Retinal pigment epithelial cell (primary cell): ENCODE data around the gene VSTM2L.

Experiments used
- DNase-seq: peaks from one replicate; pipeline ENCODE4 v3.0.0-alpha.2; 2010; ENCODE audit warnings: low read depth
- H3K4me3 ChIP-seq: 2 replicates; pipeline ENCODE4 v1.5.1; 2011; ENCODE audit warnings: mild to moderate bottlenecking, low read length, control low read depth, moderate library complexity
- TF ChIP-seq, protein P1 (sequence below): conservative IDR thresholded peaks from 2 replicates; pipeline ENCODE4 v1.5.1; 2011; ENCODE audit warnings: low read depth, low read length, control low read depth, inconsistent platforms

VSTM2L gene

DNA sequence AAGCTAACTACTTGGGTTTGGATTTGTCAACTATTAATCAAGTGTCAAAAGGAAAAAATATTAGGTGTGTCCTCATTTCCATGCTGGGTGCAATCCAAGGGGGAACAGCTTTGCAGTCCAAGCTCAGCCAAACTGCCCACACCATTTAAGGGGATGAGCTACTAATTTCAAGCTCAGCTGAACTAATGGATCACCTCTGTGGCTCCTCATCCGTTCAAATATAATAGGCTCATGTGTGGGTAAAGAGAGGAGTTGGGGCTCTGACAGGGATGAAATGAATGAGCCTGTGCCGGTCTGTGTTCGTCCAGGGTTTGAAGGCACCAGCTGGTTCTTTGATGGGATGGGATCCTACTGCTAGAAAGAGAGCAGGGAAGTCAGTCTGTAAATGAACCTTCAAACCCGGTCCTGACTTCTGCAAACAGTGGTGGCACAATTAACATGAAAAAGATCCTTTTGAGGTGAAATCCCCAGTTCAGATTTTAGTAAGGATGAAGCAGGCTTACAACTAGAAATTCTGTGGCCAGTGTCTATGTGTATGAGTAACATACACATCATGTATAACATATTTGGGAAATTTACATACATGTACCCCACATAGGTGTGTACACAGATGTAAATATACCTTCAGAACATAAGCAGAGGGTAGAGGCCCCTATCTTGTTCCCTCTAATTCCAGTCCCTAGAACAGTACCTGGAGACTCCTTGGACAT is 88.4 kb downstream of the VSTM2L start:
- TF ChIP-seq, protein P1, sequence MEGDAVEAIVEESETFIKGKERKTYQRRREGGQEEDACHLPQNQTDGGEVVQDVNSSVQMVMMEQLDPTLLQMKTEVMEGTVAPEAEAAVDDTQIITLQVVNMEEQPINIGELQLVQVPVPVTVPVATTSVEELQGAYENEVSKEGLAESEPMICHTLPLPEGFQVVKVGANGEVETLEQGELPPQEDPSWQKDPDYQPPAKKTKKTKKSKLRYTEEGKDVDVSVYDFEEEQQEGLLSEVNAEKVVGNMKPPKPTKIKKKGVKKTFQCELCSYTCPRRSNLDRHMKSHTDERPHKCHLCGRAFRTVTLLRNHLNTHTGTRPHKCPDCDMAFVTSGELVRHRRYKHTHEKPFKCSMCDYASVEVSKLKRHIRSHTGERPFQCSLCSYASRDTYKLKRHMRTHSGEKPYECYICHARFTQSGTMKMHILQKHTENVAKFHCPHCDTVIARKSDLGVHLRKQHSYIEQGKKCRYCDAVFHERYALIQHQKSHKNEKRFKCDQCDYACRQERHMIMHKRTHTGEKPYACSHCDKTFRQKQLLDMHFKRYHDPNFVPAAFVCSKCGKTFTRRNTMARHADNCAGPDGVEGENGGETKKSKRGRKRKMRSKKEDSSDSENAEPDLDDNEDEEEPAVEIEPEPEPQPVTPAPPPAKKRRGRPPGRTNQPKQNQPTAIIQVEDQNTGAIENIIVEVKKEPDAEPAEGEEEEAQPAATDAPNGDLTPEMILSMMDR: no peak
- DNase-seq: no peak
- no peak overlapping the region for H3K4me3 ChIP-seq

DNA sequence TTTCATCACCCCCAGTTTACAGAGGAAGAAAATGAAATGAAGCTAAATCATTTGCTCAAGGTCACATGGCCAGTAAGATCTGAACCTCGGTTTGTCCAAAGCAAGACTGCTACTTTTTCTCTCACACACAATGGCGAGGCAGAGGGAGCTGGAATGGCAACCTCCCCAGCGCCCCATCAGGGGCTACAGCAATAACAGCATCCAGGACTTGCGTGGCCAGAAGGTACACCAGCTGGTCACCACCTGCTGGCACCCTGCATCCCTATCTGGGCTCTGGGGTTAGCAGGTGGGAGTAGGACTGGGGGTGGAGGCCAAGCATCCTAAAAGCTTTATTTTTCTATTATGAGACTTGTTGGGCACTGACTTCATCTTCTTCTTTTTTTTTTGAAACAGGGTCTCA is 89.0 kb downstream of the VSTM2L start:
- TF ChIP-seq, protein P1: no peak
- no peak for DNase-seq
- H3K4me3 ChIP-seq: no peak overlapping the region

DNA sequence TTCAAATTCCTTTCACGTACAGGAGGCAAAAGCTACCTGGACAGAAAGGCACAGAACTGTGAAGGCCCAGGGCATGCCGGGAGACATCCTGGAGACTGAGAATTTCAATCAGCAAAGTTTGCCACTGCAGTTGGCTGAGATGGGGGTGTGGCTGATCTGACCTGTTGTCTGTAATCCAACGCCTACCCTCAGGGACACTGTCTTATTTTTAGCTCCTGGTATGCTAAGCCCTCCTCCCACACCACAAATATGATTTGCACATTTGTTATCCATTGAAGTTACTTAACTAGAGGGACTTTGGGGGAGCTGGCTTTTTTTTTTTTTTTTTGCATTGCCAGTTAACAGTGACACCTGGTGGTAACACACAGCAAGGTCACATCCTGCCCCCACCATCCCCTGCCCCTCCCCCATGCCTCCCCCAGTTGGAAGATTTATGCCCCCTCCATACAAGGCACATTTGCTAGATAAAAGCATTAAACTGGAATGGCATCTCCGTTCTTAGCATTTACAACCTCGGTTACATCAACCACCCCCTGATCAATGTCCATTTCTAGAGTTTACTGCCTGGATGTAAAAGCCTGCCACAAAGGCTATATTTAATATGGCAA is 90.0 kb downstream of the VSTM2L start:
- H3K4me3 ChIP-seq: no peak overlapping the region
- peak; percentile 81 for DNase-seq
- TF ChIP-seq, protein P1: peak; percentile 56

DNA sequence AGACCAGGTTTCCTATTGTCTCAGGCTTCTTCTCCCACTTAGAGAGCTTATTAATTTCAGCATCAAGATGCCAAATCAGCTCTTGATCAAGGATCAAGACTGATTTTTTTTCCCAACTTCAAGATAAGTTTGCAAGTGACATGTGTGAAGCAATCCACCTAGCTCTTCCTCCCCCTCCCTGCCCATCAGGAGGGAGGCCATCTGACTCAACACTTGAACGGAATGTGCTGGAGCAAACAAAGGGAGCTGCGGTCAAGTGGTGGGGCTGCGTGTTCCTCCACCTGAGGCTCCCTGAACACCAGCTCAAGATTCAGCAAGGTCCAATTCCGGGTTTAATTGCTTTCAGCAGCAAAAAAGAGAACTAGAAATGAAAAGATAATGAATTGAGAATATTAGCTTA is 91.6 kb downstream of the VSTM2L start:
- DNase-seq: no peak
- no peak overlapping the region for H3K4me3 ChIP-seq
- TF ChIP-seq, protein P1: no peak
